HG03175 (cell line): ENCODE data around the gene HSFX4.
"Not testable (repeated sequence)": the region's sequence is repeated elsewhere in the genome, so short reads cannot be mapped to it uniquely, and the experiment has no call there.

ENCODE experiments used
- ATAC-seq: cut with Tn5 transposase; IDR thresholded peaks from one replicate; pipeline ENCODE4 v1.9.1; 2021; ENCODE audit warnings: mild to moderate bottlenecking, moderate library complexity; ENCODE audit not compliant: unreplicated experiment

Gene HSFX4

GRCh38 chrX:149929400-149929799, at the start of gene HSFX4:
Gene HSFX4, plus strand, starts transcription at chrX:149929573. Its CDS starts 72 bp downstream, at chrX:149929645.
- ATAC-seq, result not testable (repeated sequence)

- no peak for ATAC-seq
These were observed 48.2 kb upstream of the HSFX4 start, which contains the start of gene MAGEA8 for GRCh38 chrX:149881081-149881711. Gene MAGEA8, plus strand, starts transcription at chrX:149881183. Its CDS starts 3,090 bp downstream, at chrX:149884273.

GRCh38 chrX:149890828-149891227, 38.5 kb upstream of the HSFX4 start:
- ATAC-seq, result not testable (repeated sequence)

GRCh38 chrX:149898554-149898953, 30.8 kb upstream of the HSFX4 start:
- no peak for ATAC-seq

- peak; percentile 81 for ATAC-seq
These were observed 25.3 kb upstream of the HSFX4 start for GRCh38 chrX:149903889-149904748.

GRCh38 chrX:149908308-149908707, 21.1 kb upstream of the HSFX4 start:
- no peak for ATAC-seq

GRCh38 chrX:149908727-149909126, 20.6 kb upstream of the HSFX4 start:
- ATAC-seq, result no peak

- ATAC-seq, result no peak
These were observed 19.8 kb upstream of the HSFX4 start for GRCh38 chrX:149909324-149910177.

GRCh38 chrX:149910178-149910695, 19.1 kb upstream of the HSFX4 start:
- no peak for ATAC-seq

- peak; percentile 74 for ATAC-seq
These were observed 12.5 kb upstream of the HSFX4 start for GRCh38 chrX:149916745-149917392.

- not testable (repeated sequence) for ATAC-seq
These were observed 5.5 kb upstream of the HSFX4 start for GRCh38 chrX:149923836-149924235.

- ATAC-seq, result not testable (repeated sequence)
These were observed 4.9 kb upstream of the HSFX4 start for GRCh38 chrX:149924434-149924833.

GRCh38 chrX:149927245-149927963, 2.0 kb upstream of the HSFX4 start:
- not testable (repeated sequence) for ATAC-seq

- ATAC-seq, result not testable (repeated sequence)
These were observed 1.5 kb upstream of the HSFX4 start for GRCh38 chrX:149927964-149928258.

- ATAC-seq, result not testable (repeated sequence)
These were observed 738 bp upstream of the HSFX4 start for GRCh38 chrX:149928635-149929034.

GRCh38 chrX:149931355-149931754, 2.0 kb downstream of the HSFX4 start:
- ATAC-seq, result not testable (repeated sequence)

- ATAC-seq, result not testable (repeated sequence)
These were observed 2.8 kb downstream of the HSFX4 start for GRCh38 chrX:149932150-149932549.

- ATAC-seq, result not testable (repeated sequence)
These were observed 3.6 kb downstream of the HSFX4 start for GRCh38 chrX:149932970-149933369.

- ATAC-seq, result not testable (repeated sequence)
These were observed 4.2 kb downstream of the HSFX4 start for GRCh38 chrX:149933547-149933946.

GRCh38 chrX:149937328-149937727, 8.0 kb downstream of the HSFX4 start:
- not testable (repeated sequence) for ATAC-seq
